HG03025 (cell line): Measurements from ENCODE around the gene PCNX1.
"Not testable (repeated sequence)": the region's sequence is repeated elsewhere in the genome, so short reads cannot be mapped to it uniquely, and the experiment has no call there.

Source experiments
- ATAC-seq: cut with Tn5 transposase; IDR thresholded peaks from one replicate; pipeline ENCODE4 v1.9.1; 2021; ENCODE audit warnings: mild to moderate bottlenecking, moderate library complexity; ENCODE audit not compliant: unreplicated experiment, low FRiP score

The PCNX1 gene

GRCh38 chr14:71004481-71004880, 97.2 kb downstream of the PCNX1 start:
- no peak for ATAC-seq

GRCh38 chr14:71005076-71005475, 97.8 kb downstream of the PCNX1 start:
- ATAC-seq: no peak

GRCh38 chr14:71006200-71006563, 98.9 kb downstream of the PCNX1 start:
- ATAC-seq: no peak

GRCh38 chr14:71011479-71011878, 104.2 kb downstream of the PCNX1 start:
- no peak for ATAC-seq

- ATAC-seq: no peak
Observed at GRCh38 chr14:71012888-71013287, 105.6 kb downstream of the PCNX1 start.

GRCh38 chr14:71013551-71014192, 106.4 kb downstream of the PCNX1 start:
- ATAC-seq: no peak

GRCh38 chr14:71019917-71020316, 112.7 kb downstream of the PCNX1 start:
- ATAC-seq: not testable (repeated sequence)

- no peak for ATAC-seq
Observed at GRCh38 chr14:71021347-71022011, 114.2 kb downstream of the PCNX1 start.

GRCh38 chr14:71022012-71022869, 115.0 kb downstream of the PCNX1 start:
- no peak for ATAC-seq

GRCh38 chr14:71022939-71023338, 115.7 kb downstream of the PCNX1 start:
- ATAC-seq: no peak

- no peak for ATAC-seq
Observed at GRCh38 chr14:71029236-71029781, 122.0 kb downstream of the PCNX1 start.

GRCh38 chr14:71031000-71031399, 123.7 kb downstream of the PCNX1 start:
- ATAC-seq: no peak

GRCh38 chr14:71036433-71036832, 129.2 kb downstream of the PCNX1 start:
- ATAC-seq: no peak

GRCh38 chr14:71048393-71048792, 141.1 kb downstream of the PCNX1 start:
- ATAC-seq: no peak

- ATAC-seq: no peak
Observed at GRCh38 chr14:71049435-71050133, 142.3 kb downstream of the PCNX1 start.

- ATAC-seq: no peak
Observed at GRCh38 chr14:71050227-71050823, 143.1 kb downstream of the PCNX1 start.

GRCh38 chr14:71054706-71055105, 147.4 kb downstream of the PCNX1 start:
- ATAC-seq: no peak

GRCh38 chr14:71056168-71056567, 148.9 kb downstream of the PCNX1 start:
- no peak for ATAC-seq

GRCh38 chr14:71060274-71060673, 153.0 kb downstream of the PCNX1 start:
- ATAC-seq: no peak

- ATAC-seq: no peak
Observed at GRCh38 chr14:71060825-71061455, 153.7 kb downstream of the PCNX1 start.
